K562 (cell line): ENCODE data around the gene CXCL1. TPM values are rescaled to one million over a fixed set of nuclear protein-coding genes. Genes with fewer than 3 reads are reported as not detected.
A peak's percentile ranks its signal among the peaks of the same experiment; 100 is the strongest.

Experiments
- ELK1 ChIP-seq: sonication (generic); formaldehyde crosslinking; IDR thresholded peaks from 2 replicates; pipeline ENCODE4 v1.8.1; 2022; ENCODE audit warnings: missing genetic modification reagents
- JUN ChIP-seq, 2 experiments: sonication (generic) in 1 of 2; formaldehyde crosslinking in 1 of 2; IDR thresholded peaks; 2 replicates each; pipeline versions ENCODE4 v1.6.1 to v1.8.0; 2012 to 2022; ENCODE audit warnings: borderline replicate concordance in 2 of 2, mild to moderate bottlenecking in 2 of 2, improper control_type of control experiment in 1 of 2, low read depth in 1 of 2, low read length in 1 of 2, missing genetic modification reagents in 1 of 2
- KDM2B ChIP-seq: fragments of 250-450 bp; sonication (Bioruptor Pico); IDR thresholded peaks from 2 replicates; pipeline ENCODE4 v1.8.0; 2021; ENCODE audit warnings: mild to moderate bottlenecking, moderate library complexity
- MAFF ChIP-seq: IDR thresholded peaks from 2 replicates; pipeline ENCODE4 v1.6.1; 2012; ENCODE audit warnings: low read length, improper control_type of control experiment
- MYBL2 ChIP-seq, 2 experiments: fragments of 450-650 bp in 1 of 2; sonication (generic) in 1 of 2; formaldehyde crosslinking in 1 of 2; IDR thresholded peaks; 2 replicates each; pipeline versions ENCODE4 v1.6.1 to v1.8.1; 2017 to 2022; ENCODE audit warnings: borderline replicate concordance in 1 of 2, inconsistent platforms in 1 of 2, low read depth in 1 of 2, mild to moderate bottlenecking in 1 of 2, missing genetic modification reagents in 1 of 2, moderate library complexity in 1 of 2
- MYC ChIP-seq, 2 experiments: fragments of 250-450 bp in 1 of 2; sonication (Bioruptor Pico) in 1 of 2; IDR thresholded peaks; 2 replicates each; pipeline versions ENCODE4 v1.5.1 to v1.6.1; 2012 to 2021; ENCODE audit warnings: low read depth in 2 of 2, borderline replicate concordance in 1 of 2, improper control_type of control experiment in 1 of 2, low read length in 1 of 2, mild to moderate bottlenecking in 1 of 2, moderate library complexity in 1 of 2
- RAD51 ChIP-seq: fragments of 450-650 bp; IDR thresholded peaks from 2 replicates; pipeline ENCODE4 v1.7.1; 2016; ENCODE audit warnings: low read depth, mild to moderate bottlenecking, borderline replicate concordance
- SOX6 ChIP-seq: fragments of 450-650 bp; IDR thresholded peaks from 2 replicates; pipeline ENCODE4 v1.6.1; 2014; ENCODE audit warnings: mild to moderate bottlenecking
- XRCC5 ChIP-seq: fragments of 200-400 bp; formaldehyde crosslinking; IDR thresholded peaks from 2 replicates; pipeline ENCODE4 v1.6.1; 2017; ENCODE audit warnings: low read depth, mild to moderate bottlenecking, low read length
- ZBTB2 ChIP-seq: fragments of 450-650 bp; IDR thresholded peaks from 2 replicates; pipeline ENCODE4 v1.6.1; 2016; ENCODE audit warnings: antibody characterized with exemption
- ZBTB8A ChIP-seq: fragments of 450-650 bp; IDR thresholded peaks from 2 replicates; pipeline ENCODE4 v1.6.1; 2018; ENCODE audit warnings: mild to moderate bottlenecking, moderate library complexity; ENCODE audit not compliant: partially characterized antibody
- ZNF324 ChIP-seq: fragments of 250-450 bp; sonication (Bioruptor Pico); IDR thresholded peaks from 2 replicates; pipeline ENCODE4 v1.4.0; 2020; ENCODE audit warnings: mild to moderate bottlenecking
- ZNF41 ChIP-seq: fragments of 250-450 bp; sonication (Bioruptor Pico); conservative IDR thresholded peaks from 2 replicates; pipeline ENCODE4 v1.4.0; 2020; ENCODE audit warnings: mild to moderate bottlenecking
- ZNF699 ChIP-seq: fragments of 250-450 bp; sonication (Bioruptor Pico); IDR thresholded peaks from 2 replicates; pipeline ENCODE4 v1.8.0; 2021; ENCODE audit warnings: mild to moderate bottlenecking, moderate library complexity; ENCODE audit not compliant: insufficient replicate concordance
- polyA plus RNA-seq, 8 experiments: library from polyadenylated mRNA; depleted of rRNA in 4 of 8; stranded (reverse) in 5 of 8; unstranded in 3 of 8; fragments of >200 nt; fragmentation: Nextera tagmentation in 2 of 8; fragmentation: Illumina TruSeq in 1 of 8; extraction: Ambion mirVana in 2 of 8; extraction: Trizol in 1 of 8; gene quantifications; 2 replicates each; pipeline versions ENCODE4 v1.2.1 to v1.2.3, GENCODE V29; 2011 to 2014; ENCODE audit warnings: inconsistent platforms in 1 of 8, missing spikeins in 1 of 8
- total RNA-seq, 7 experiments: library from RNA; depleted of rRNA in 6 of 7; stranded (reverse); fragments of >200 nt in 6 of 7; fragmentation: Illumina TruSeq in 2 of 7; extraction: Trizol in 2 of 7; gene quantifications; 2 replicates each; pipeline versions ENCODE4 v1.2.1 to v1.2.3, GENCODE V29; 2011 to 2021; ENCODE audit warnings: low replicate concordance in 1 of 7
- TF ChIP-seq, protein P1 (sequence below): fragments of 450-650 bp; IDR thresholded peaks from 2 replicates; pipeline ENCODE4 v1.6.1; 2018; ENCODE audit not compliant: partially characterized antibody
- TF ChIP-seq, protein P2 (sequence below): fragments of 250-450 bp; sonication (Bioruptor Pico); IDR thresholded peaks from 2 replicates; pipeline ENCODE4 v1.5.0; 2021; ENCODE audit warnings: mild to moderate bottlenecking, moderate library complexity
- TF ChIP-seq, protein P3 (sequence below): sonication (generic); formaldehyde crosslinking; IDR thresholded peaks from 2 replicates; pipeline ENCODE4 v1.9.0; 2022; ENCODE audit warnings: mild to moderate bottlenecking, missing genetic modification reagents

Gene CXCL1
- total and polyA plus RNA-seq, 9 of the 15 experiments (the other 6 are each of a cell fraction or from before 2014, with no cell fraction given), result 0.07 to 2.2 (median 0.32) TPM; not detected in 3

GRCh38 chr4:73908965-73909364, 39.8 kb downstream of the CXCL1 start (continued):
- TF ChIP-seq ZBTB2, result no peak
- TF ChIP-seq RAD51, result no peak
- TF ChIP-seq ZBTB8A, result no peak
- TF ChIP-seq, protein P1, sequence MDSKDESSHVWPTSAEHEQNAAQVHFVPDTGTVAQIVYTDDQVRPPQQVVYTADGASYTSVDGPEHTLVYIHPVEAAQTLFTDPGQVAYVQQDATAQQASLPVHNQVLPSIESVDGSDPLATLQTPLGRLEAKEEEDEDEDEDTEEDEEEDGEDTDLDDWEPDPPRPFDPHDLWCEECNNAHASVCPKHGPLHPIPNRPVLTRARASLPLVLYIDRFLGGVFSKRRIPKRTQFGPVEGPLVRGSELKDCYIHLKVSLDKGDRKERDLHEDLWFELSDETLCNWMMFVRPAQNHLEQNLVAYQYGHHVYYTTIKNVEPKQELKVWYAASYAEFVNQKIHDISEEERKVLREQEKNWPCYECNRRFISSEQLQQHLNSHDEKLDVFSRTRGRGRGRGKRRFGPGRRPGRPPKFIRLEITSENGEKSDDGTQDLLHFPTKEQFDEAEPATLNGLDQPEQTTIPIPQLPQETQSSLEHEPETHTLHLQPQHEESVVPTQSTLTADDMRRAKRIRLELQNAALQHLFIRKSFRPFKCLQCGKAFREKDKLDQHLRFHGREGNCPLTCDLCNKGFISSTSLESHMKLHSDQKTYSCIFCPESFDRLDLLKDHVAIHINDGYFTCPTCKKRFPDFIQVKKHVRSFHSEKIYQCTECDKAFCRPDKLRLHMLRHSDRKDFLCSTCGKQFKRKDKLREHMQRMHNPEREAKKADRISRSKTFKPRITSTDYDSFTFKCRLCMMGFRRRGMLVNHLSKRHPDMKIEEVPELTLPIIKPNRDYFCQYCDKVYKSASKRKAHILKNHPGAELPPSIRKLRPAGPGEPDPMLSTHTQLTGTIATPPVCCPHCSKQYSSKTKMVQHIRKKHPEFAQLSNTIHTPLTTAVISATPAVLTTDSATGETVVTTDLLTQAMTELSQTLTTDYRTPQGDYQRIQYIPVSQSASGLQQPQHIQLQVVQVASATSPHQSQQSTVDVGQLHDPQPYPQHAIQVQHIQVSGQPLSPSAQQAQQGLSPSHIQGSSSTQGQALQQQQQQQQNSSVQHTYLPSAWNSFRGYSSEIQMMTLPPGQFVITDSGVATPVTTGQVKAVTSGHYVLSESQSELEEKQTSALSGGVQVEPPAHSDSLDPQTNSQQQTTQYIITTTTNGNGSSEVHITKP, result no peak
- TF ChIP-seq ELK1 (CRISPR knock-in tag), result no peak
- TF ChIP-seq SOX6, result peak; percentile 71; the same call in 1 of the 2 replicates
- no peak for TF ChIP-seq ZNF699
- no peak for TF ChIP-seq ZNF41 (CRISPR knock-in tag)
- TF ChIP-seq, protein P2, sequence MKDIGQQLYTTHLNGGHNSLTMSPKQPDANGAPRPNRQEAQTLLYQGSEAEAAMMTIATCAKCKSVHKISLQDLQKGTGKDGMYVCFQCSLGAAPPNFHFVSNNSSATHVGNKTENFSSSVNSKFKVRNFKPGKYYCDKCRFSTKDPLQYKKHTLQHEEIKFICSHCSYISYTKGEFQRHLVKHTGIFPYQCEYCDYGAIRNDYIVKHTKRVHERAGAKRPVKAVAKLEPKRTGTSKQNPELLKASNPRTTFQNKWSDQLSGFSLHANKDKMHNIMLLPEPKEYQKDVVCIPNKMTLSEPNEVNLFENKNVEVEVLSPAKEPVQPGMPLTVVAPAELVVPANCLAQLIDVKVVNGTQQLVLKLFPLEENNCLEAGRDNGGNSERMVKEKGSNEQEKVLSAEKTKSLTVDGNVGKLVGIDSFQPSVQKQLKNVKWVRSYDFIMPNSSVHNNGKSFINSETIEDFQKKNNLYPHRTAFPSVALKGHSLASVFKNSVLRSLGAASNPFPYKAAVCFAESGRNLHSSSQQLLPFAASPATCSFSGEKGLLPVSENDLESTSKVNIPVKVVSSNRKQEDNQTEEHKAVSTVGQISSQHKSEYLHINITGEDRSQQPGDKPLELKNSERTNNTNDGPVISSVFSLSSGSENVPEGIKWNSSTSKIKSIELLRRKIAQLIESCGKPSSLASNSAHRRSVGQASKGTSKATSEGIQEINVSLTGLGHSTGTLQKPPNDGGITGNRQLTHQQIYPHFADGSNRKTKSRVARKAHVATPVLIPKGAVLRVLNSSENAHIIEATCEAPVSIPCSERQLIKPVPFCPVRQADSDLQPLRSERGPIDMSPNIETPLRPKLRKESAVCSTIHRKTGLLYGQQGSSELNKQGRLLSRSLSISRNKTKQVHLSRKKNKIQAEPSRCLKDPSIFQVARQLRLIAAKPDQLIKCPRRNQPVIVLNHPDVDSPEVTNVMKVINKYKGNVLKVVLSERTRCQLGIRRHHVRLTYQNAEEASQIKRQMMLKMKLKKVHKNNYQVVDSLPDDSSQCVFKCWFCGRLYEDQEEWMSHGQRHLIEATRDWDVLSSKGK, result no peak
- TF ChIP-seq, protein P3, sequence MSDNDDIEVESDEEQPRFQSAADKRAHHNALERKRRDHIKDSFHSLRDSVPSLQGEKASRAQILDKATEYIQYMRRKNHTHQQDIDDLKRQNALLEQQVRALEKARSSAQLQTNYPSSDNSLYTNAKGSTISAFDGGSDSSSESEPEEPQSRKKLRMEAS (CRISPR knock-in tag), result no peak
- no peak for TF ChIP-seq JUN (IDR thresholded peaks at IDR 0.05; ENCODE audit: borderline replicate concordance, low read depth, low read length)
- TF ChIP-seq JUN (CRISPR knock-in tag; IDR thresholded peaks at IDR 0.05; ENCODE audit: borderline replicate concordance), result no peak
- no peak for TF ChIP-seq MYBL2 (IDR thresholded peaks at IDR 0.05; ENCODE audit: low read depth)
- TF ChIP-seq MYBL2 (CRISPR knock-in tag; IDR thresholded peaks at IDR 0.05; ENCODE audit: borderline replicate concordance), result no peak
- no peak for TF ChIP-seq MAFF
- TF ChIP-seq MYC (IDR thresholded peaks at IDR 0.05; ENCODE audit: low read depth, low read length), result no peak
- no peak for TF ChIP-seq MYC (CRISPR knock-in tag; IDR thresholded peaks at IDR 0.05; ENCODE audit: borderline replicate concordance, low read depth)
- TF ChIP-seq KDM2B (CRISPR knock-in tag), result no peak
- TF ChIP-seq ZNF324 (CRISPR knock-in tag), result no peak
- no peak for TF ChIP-seq XRCC5
